HCT116 (cell line): ENCODE data around the gene NBAS. TPM values are rescaled to one million over a fixed set of nuclear protein-coding genes. Genes with fewer than 3 reads are reported as not detected.

Experiments
- ATAC-seq: fragments of 200-7000 bp; cut with Tn5 transposase; 2 replicates; pipeline ENCODE4 v1.9.1; 2020; ENCODE audit warnings: mild to moderate bottlenecking, moderate library complexity
- BruUV-seq: library from RNA; stranded (reverse); fragments of 400-500 nt; replicated peaks from 2 replicates; lab custom pipeline; 2021; lab: Mats Ljungman, UMichigan
- CTCF ChIA-PET: fragments of 300-600 bp; sonication (Branson Sonifier 250); formaldehyde crosslinking; loops from one replicate; lab custom pipeline; 2021; ENCODE audit warnings: antibody characterized with exemption; lab: Charles Lee
- POLR2A ChIA-PET: fragments of 300-600, 350-600 bp; sonication (Branson Sonifier 250); formaldehyde crosslinking; loops from one replicate; lab custom pipeline; 2021; ENCODE audit warnings: antibody characterized with exemption; lab: Charles Lee
- RAD21 ChIA-PET, 2 experiments: fragments of 300-600 bp; sonication (Branson Sonifier 250); formaldehyde crosslinking; loops; one replicate each; lab custom pipeline; 2023; ENCODE audit warnings: low total read pairs in 2 of 2; ENCODE audit not compliant: uncharacterized antibody in 2 of 2, unreplicated experiment in 2 of 2, low non-redundant PET in 1 of 2; lab: Charles Lee
- DNase-seq: peaks from one replicate; pipeline ENCODE4 v3.0.0-alpha.2; 2010; ENCODE audit warnings: low read depth, low spot score
- H2AFZ ChIP-seq: fragments of 200-600 bp; shearing (Covaris generic), sonication (generic); 2 replicates; pipeline ENCODE4 v1.6.1; 2017; ENCODE audit warnings: low read depth, mixed run types, mixed read lengths, antibody characterized with exemption, low read length; ENCODE audit not compliant: poor library complexity, severe bottlenecking
- H3K27ac ChIP-seq: 2 replicates; pipeline ENCODE4 v1.5.1; 2012; ENCODE audit warnings: low read depth, low read length
- H3K27me3 ChIP-seq: fragments of 200-600 bp; sonication (generic); 2 replicates; pipeline ENCODE4 v1.6.1; 2016; ENCODE audit warnings: mixed run types, low read length, mixed read lengths; ENCODE audit not compliant: insufficient read depth
- H3K36me3 ChIP-seq, 2 experiments: fragments of 200-500 bp in 1 of 2; fragments of 200-600 bp in 1 of 2; sonication (Bioruptor generic) in 1 of 2; sonication (generic) in 1 of 2; 2 replicates each; pipeline versions ENCODE4 v1.5.1 to v1.6.1; 2014 to 2016; ENCODE audit warnings: low read length in 2 of 2, inconsistent platforms in 1 of 2, mixed read lengths in 1 of 2, mixed run types in 1 of 2; ENCODE audit not compliant: insufficient read depth in 2 of 2, control insufficient read depth in 1 of 2
- H3K4me1 ChIP-seq, 2 experiments: fragments of 200-600 bp in 1 of 2; sonication (generic) in 1 of 2; 2 replicates each; pipeline versions ENCODE4 v1.5.1 to v1.6.1; 2012 to 2017; ENCODE audit warnings: low read length in 2 of 2, inconsistent platforms in 1 of 2, mild to moderate bottlenecking in 1 of 2, mixed read lengths in 1 of 2, mixed run types in 1 of 2, moderate library complexity in 1 of 2; ENCODE audit not compliant: insufficient read depth in 2 of 2, control insufficient read depth in 1 of 2
- H3K4me2 ChIP-seq: fragments of 200-600 bp; sonication (generic); 2 replicates; pipeline ENCODE4 v1.6.1; 2017; ENCODE audit warnings: mixed run types, low read length, mixed read lengths
- H3K4me3 ChIP-seq, 2 experiments: fragments of 200-600 bp in 1 of 2; sonication (generic) in 1 of 2; replicated peaks in 1 of 2; 2 replicates each; pipeline ENCODE4 v1.5.1; 2011 to 2016; ENCODE audit warnings: low read length in 2 of 2, control low read depth in 1 of 2, low read depth in 1 of 2, mild to moderate bottlenecking in 1 of 2, mixed read lengths in 1 of 2, mixed run types in 1 of 2
- H3K79me2 ChIP-seq: fragments of 200-600 bp; sonication (generic); 2 replicates; pipeline ENCODE4 v1.6.1; 2017; ENCODE audit warnings: mild to moderate bottlenecking, mixed run types, low read length, moderate library complexity, mixed read lengths; ENCODE audit not compliant: insufficient read depth
- H3K9ac ChIP-seq: fragments of 200-600 bp; sonication (generic); 2 replicates; pipeline ENCODE4 v1.6.1; 2016; ENCODE audit warnings: low read length, mixed read lengths
- H3K9me2 ChIP-seq: fragments of 200-600 bp; sonication (generic), shearing (Covaris generic); 2 replicates; pipeline ENCODE4 v1.6.1; 2017; ENCODE audit warnings: mixed run types, mild to moderate bottlenecking, moderate library complexity; ENCODE audit not compliant: insufficient read depth
- H3K9me3 ChIP-seq, 2 experiments: fragments of 200-500 bp in 1 of 2; fragments of 200-600 bp in 1 of 2; sonication (Bioruptor generic) in 1 of 2; sonication (generic) in 1 of 2; 2 replicates each; pipeline ENCODE4 v1.6.1; 2014 to 2017; ENCODE audit warnings: low read length in 2 of 2, mixed read lengths in 2 of 2, inconsistent platforms in 1 of 2, low read depth in 1 of 2, mild to moderate bottlenecking in 1 of 2, mixed run types in 1 of 2, moderate library complexity in 1 of 2; ENCODE audit not compliant: control insufficient read depth in 1 of 2, insufficient read depth in 1 of 2
- H4K20me1 ChIP-seq: fragments of 200-600 bp; sonication (generic), shearing (Covaris generic); 2 replicates; pipeline ENCODE4 v1.6.1; 2017; ENCODE audit warnings: mixed run types, mild to moderate bottlenecking, moderate library complexity; ENCODE audit not compliant: insufficient read depth
- ATF3 ChIP-seq: IDR thresholded peaks from 2 replicates; pipeline ENCODE4 v1.6.1; 2012
- CEBPB ChIP-seq: IDR thresholded peaks from 2 replicates; pipeline ENCODE4 v1.6.1; 2012; ENCODE audit warnings: low read depth
- CTCF ChIP-seq, 3 experiments: fragments of 200-600 bp in 1 of 3; sonication (generic) in 1 of 3; IDR thresholded peaks in 2 of 3; conservative IDR thresholded peaks in 1 of 3; 2 replicates each; pipeline ENCODE4 v1.5.1; 2012 to 2017; ENCODE audit warnings: low read depth in 2 of 3, low read length in 2 of 3, antibody characterized with exemption in 1 of 3, borderline replicate concordance in 1 of 3, control low read depth in 1 of 3, mild to moderate bottlenecking in 1 of 3, mixed read lengths in 1 of 3, mixed run types in 1 of 3, moderate library complexity in 1 of 3; ENCODE audit not compliant: insufficient read depth in 1 of 3
- ELF1 ChIP-seq: IDR thresholded peaks from 2 replicates; pipeline ENCODE4 v1.6.1; 2012; ENCODE audit warnings: low read depth, borderline replicate concordance
- FOSL1 ChIP-seq: IDR thresholded peaks from 2 replicates; pipeline ENCODE4 v1.6.1; 2012; ENCODE audit warnings: low read depth
- POLR2AphosphoS5 ChIP-seq: IDR thresholded peaks from 2 replicates; pipeline ENCODE4 v1.6.1; 2011; ENCODE audit warnings: mild to moderate bottlenecking, low read depth, low read length, moderate library complexity
- SIN3A ChIP-seq: IDR thresholded peaks from 2 replicates; pipeline ENCODE4 v1.6.1; 2012; ENCODE audit warnings: low read depth
- SP1 ChIP-seq: IDR thresholded peaks from 2 replicates; pipeline ENCODE4 v1.6.1; 2012; ENCODE audit warnings: low read depth
- SRF ChIP-seq: IDR thresholded peaks from 2 replicates; pipeline ENCODE4 v1.6.1; 2012; ENCODE audit warnings: low read depth
- ZBTB33 ChIP-seq: IDR thresholded peaks from 2 replicates; pipeline ENCODE4 v1.6.1; 2011; ENCODE audit warnings: mild to moderate bottlenecking, low read length, moderate library complexity; ENCODE audit not compliant: insufficient replicate concordance; ENCODE audit errors: extremely low read depth
- ZNF274 ChIP-seq: fragments of 200-500 bp; sonication (Bioruptor generic); IDR thresholded peaks from 2 replicates; pipeline ENCODE4 v1.6.1; 2014; ENCODE audit warnings: mild to moderate bottlenecking, low read depth, low read length, inconsistent platforms
- intact Hi-C: fragments of 100-400 bp; cut with micrococcal nuclease; formaldehyde crosslinking; loops from 2 replicates; pipeline ENCODE4 v1.10.0; 2022
- total RNA-seq: library from RNA; stranded (reverse); gene quantifications from one replicate; pipeline ENCODE4 v1.2.1, GENCODE V29; 2021; ENCODE audit not compliant: unreplicated experiment
- TF ChIP-seq, protein P1 (sequence below): IDR thresholded peaks from 2 replicates; pipeline ENCODE4 v1.6.1; 2012

The NBAS gene
- total RNA-seq, 1 experiment from 2014 or later = 32.8 TPM

GRCh38 chr2:15189216-15189615 lies 371.9 kb downstream of the NBAS start:
- no TSS peak for BruUV-seq
- ChIA-PET CTCF (no interaction called here), POLR2A (no interaction called here)
- Histone ChIP-seq H3K36me3 (no peaks in the 10 kb centered on the region), H3K9ac (no peak overlapping the region), H4K20me1 (no peaks in the 10 kb centered on the region), H2AFZ (no peak overlapping the region), H3K9me3 (no peaks in the 10 kb centered on the region), H3K9me2 (no peaks in the 10 kb centered on the region), H3K4me1 (peaks cover 2 to 13% of the 10 kb centered on the region in 2 experiments; a peak in 3 of 4 replicates), H3K79me2 (no peaks in the 10 kb centered on the region)
- TF ChIP-seq CTCF (IDR thresholded peaks at IDR 0.05 in 2 of 3, conservative IDR thresholded peaks at IDR 0.05 in 1 of 3; ENCODE audit: borderline replicate concordance in 1 of 3, insufficient read depth in 1 of 3, low read depth in 2 of 3, low read length in 2 of 3) (peak in 1 of 3 experiments; percentile 40; a peak in 2 of 6 replicates), ZNF274 (no peak)
- TF ChIP-seq, all 23 proteins: peak for 1
- no peak overlapping the region for H3K4me2 ChIP-seq
- no peaks in the 10 kb centered on the region for H3K27me3 ChIP-seq
- DNase-seq (no peak), ATAC-seq (peak; percentile 68)
- H3K27ac ChIP-seq = no peak overlapping the region
- RAD21 ChIA-PET = no interaction called here
- intact Hi-C loops = no loop called here
- H3K4me3 ChIP-seq = no peak overlapping the region

- intact Hi-C loops = no loop called here
- Histone ChIP-seq H3K27ac (no peak overlapping the region), H2AFZ (no peak overlapping the region), H3K4me1 (peaks cover 2 to 13% of the 10 kb centered on the region in 2 experiments; a peak in 3 of 4 replicates), H3K27me3 (no peaks in the 10 kb centered on the region), H3K4me2 (no peak overlapping the region), H3K9me2 (no peaks in the 10 kb centered on the region), H3K79me2 (no peaks in the 10 kb centered on the region), H3K36me3 (no peaks in the 10 kb centered on the region), H3K4me3 (no peak overlapping the region), H3K9me3 (no peaks in the 10 kb centered on the region), H3K9ac (no peak overlapping the region), H4K20me1 (no peaks in the 10 kb centered on the region)
- CTCF ChIA-PET = no interaction called here
- POLR2A ChIA-PET = no interaction called here
- DNase-seq (no peak), ATAC-seq (no peak)
- BruUV-seq = no TSS peak
- RAD21 ChIA-PET = no interaction called here
- TF ChIP-seq POLR2AphosphoS5 = no peak
- no peak for TF ChIP-seq ELF1
- TF ChIP-seq SIN3A = no peak
- no peak for TF ChIP-seq SP1
- TF ChIP-seq, protein P1, sequence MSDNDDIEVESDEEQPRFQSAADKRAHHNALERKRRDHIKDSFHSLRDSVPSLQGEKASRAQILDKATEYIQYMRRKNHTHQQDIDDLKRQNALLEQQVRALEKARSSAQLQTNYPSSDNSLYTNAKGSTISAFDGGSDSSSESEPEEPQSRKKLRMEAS = no peak
- no peak for TF ChIP-seq ZBTB33
- TF ChIP-seq CTCF (IDR thresholded peaks at IDR 0.05 in 2 of 3, conservative IDR thresholded peaks at IDR 0.05 in 1 of 3; ENCODE audit: borderline replicate concordance in 1 of 3, insufficient read depth in 1 of 3, low read depth in 2 of 3, low read length in 2 of 3) = no peak
- TF ChIP-seq SRF = no peak
- TF ChIP-seq CEBPB = no peak
- TF ChIP-seq ATF3 = no peak
- no peak for TF ChIP-seq FOSL1
Observed at GRCh38 chr2:15187702-15188101, 373.4 kb downstream of the NBAS start.
